ENCODE data around the gene LMNTD1.

LMNTD1 gene

GRCh38 chr12:25438638-25439037 is 114.4 kb downstream of the LMNTD1 start:
- peak; percentile 67 for DNase-seq (ENCODE audit: low read depth, low spot score)
- in situ Hi-C loops (cut with HindIII; ENCODE audit: low sequenced_read_pairs), result no loop called here
- TF ChIP-seq, protein P1, sequence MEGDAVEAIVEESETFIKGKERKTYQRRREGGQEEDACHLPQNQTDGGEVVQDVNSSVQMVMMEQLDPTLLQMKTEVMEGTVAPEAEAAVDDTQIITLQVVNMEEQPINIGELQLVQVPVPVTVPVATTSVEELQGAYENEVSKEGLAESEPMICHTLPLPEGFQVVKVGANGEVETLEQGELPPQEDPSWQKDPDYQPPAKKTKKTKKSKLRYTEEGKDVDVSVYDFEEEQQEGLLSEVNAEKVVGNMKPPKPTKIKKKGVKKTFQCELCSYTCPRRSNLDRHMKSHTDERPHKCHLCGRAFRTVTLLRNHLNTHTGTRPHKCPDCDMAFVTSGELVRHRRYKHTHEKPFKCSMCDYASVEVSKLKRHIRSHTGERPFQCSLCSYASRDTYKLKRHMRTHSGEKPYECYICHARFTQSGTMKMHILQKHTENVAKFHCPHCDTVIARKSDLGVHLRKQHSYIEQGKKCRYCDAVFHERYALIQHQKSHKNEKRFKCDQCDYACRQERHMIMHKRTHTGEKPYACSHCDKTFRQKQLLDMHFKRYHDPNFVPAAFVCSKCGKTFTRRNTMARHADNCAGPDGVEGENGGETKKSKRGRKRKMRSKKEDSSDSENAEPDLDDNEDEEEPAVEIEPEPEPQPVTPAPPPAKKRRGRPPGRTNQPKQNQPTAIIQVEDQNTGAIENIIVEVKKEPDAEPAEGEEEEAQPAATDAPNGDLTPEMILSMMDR (IDR thresholded peaks at IDR 0.05; ENCODE audit: low read depth, low read length), result no peak
- no peak overlapping the region for H3K4me3 ChIP-seq (ENCODE audit: low read depth, low read length)

DNA sequence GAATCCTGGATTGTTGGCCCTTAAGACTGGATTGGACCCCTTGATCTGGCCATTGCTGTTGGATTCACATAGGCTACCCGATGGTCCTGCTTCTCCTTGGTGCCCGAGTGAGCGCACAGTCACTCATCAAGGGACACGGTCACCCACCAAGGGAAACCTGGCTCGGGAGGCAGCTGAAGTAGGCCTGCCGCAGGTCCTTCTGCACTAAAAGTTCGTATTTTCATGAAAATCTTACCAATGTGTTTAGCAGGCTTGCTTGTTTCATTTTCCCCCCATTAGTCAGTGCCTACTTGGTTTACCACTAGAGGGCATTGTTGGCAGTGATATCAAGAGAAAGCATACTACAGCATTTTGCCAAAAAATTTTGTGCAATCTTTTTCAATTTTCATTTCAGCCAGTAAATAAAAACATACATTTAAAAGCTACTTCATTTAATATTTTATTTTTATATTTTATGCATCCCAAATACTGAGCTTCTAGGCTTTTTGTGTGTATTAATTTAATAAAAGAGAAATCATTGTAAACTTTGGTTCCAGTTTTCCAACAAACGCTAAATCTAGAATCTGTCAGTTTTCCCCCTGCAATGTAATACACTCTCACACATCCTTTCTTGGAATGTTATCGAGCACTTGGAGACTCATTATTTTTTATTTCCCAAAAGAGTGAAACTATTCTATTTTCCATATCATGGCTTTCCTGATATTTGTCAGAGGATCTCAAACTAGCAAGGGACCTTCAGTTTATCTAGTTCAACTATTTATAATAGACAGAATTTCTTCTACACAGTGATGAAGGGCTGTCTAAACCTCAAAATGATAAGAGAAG is 116.7 kb downstream of the LMNTD1 start:
- DNase-seq (ENCODE audit: low read depth, low spot score), result peak; percentile 85
- TF ChIP-seq, protein P1 (IDR thresholded peaks at IDR 0.05; ENCODE audit: low read depth, low read length), result peak; percentile 85
- peak overlapping the region; percentile 13 for H3K4me3 ChIP-seq (ENCODE audit: low read depth, low read length)

GRCh38 chr12:25435431-25435830 is 117.7 kb downstream of the LMNTD1 start:
- DNase-seq (ENCODE audit: low read depth, low spot score), result no peak
- TF ChIP-seq, protein P1 (IDR thresholded peaks at IDR 0.05; ENCODE audit: low read depth, low read length), result no peak
- in situ Hi-C loops (cut with HindIII; ENCODE audit: low sequenced_read_pairs), result no loop called here
- H3K4me3 ChIP-seq (ENCODE audit: low read depth, low read length), result no peak overlapping the region

More for the DNA sequence above, 116.7 kb downstream of the LMNTD1 start:
- in situ Hi-C loops (cut with HindIII; ENCODE audit: low sequenced_read_pairs), result no loop called here

- TF ChIP-seq, protein P1 (IDR thresholded peaks at IDR 0.05; ENCODE audit: low read depth, low read length), result no peak
- in situ Hi-C loops (cut with HindIII; ENCODE audit: low sequenced_read_pairs), result no loop called here
- no peak overlapping the region for H3K4me3 ChIP-seq (ENCODE audit: low read depth, low read length)
- no peak for DNase-seq (ENCODE audit: low read depth, low spot score)
Observed at GRCh38 chr12:25434515-25434914, 118.6 kb downstream of the LMNTD1 start.

DNA sequence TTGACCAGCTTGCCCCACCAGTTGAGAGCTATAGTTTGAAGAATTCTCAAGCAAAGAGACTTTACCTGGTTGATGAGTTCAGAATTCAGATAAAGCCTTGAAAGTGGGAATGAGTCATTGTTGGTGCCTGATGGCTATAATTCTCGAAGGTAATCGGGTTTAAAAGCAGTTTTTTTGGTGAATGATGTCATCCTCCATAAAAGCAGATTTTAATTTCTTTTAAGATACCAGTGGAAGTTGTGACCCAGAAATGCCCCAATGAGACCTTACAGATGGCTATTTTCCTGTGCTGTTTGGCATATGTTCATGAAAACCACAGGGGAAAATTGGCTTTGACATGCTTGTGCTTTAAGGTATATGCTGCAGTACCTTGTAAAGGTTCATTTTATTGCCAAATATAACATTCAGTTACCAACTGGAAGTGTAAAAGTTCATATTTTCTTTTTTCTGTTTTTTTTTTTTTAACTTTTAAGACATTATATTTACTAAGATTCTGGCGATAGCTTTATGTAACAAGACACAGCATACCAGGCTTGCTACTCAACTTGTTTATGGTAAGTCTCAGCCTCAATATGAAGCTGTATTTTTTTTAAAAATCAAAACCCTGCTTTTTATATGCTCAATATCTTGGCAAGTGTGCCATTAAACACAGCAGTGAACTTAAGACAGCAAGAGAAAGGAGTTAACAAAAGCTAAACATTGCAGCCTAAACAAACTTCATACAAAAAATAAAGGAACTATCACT is 119.3 kb downstream of the LMNTD1 start:
- peak; percentile 57 for DNase-seq (ENCODE audit: low read depth, low spot score)
- in situ Hi-C loops (cut with HindIII; ENCODE audit: low sequenced_read_pairs), result no loop called here

GRCh38 chr12:25433024-25433423 is 120.1 kb downstream of the LMNTD1 start:
- TF ChIP-seq, protein P1 (IDR thresholded peaks at IDR 0.05; ENCODE audit: low read depth, low read length), result no peak
- H3K4me3 ChIP-seq (ENCODE audit: low read depth, low read length), result no peak overlapping the region
- in situ Hi-C loops (cut with HindIII; ENCODE audit: low sequenced_read_pairs), result no loop called here
- no peak for DNase-seq (ENCODE audit: low read depth, low spot score)

More for the DNA sequence above, 119.3 kb downstream of the LMNTD1 start:
- H3K4me3 ChIP-seq (ENCODE audit: low read depth, low read length), result no peak overlapping the region
- TF ChIP-seq, protein P1 (IDR thresholded peaks at IDR 0.05; ENCODE audit: low read depth, low read length), result no peak
